GM19395 (cell line): Measurements from ENCODE around the gene ANO2.

ENCODE experiments used
- ATAC-seq: cut with Tn5 transposase; IDR thresholded peaks from one replicate; pipeline ENCODE4 v1.9.1; 2021; ENCODE audit warnings: mild to moderate bottlenecking, moderate library complexity; ENCODE audit not compliant: unreplicated experiment

The ANO2 gene

DNA sequence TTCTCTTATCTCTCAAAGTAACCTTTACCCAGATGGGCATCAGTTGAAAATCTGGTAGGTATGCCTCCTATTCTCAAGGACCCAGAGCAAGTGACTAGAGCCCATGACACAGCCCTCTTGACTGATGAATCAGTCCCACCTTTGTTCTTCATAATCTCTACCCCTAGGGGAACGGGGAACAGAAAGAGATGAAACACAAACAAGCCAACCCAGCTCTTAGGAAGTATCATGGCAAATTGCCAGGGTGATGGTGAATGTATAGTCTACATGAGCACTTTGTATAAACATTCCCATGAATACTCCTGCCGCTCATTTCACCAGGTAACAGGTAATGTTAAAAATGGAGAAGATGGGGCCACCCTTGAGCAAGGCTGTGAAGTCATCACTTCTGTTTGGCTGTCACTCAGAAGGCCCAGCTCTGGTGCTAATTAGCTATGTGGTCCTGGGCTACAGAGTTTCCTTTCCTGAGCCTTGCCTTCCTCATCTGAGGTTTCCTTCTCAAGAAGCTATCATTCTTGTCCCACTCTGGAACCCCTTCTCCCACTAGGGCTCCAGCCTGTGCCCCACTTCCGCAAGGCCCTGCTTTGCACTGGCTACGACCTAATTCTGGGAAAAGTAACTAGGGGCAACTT lies 161.7 kb downstream of the ANO2 start:
- ATAC-seq = no peak

DNA sequence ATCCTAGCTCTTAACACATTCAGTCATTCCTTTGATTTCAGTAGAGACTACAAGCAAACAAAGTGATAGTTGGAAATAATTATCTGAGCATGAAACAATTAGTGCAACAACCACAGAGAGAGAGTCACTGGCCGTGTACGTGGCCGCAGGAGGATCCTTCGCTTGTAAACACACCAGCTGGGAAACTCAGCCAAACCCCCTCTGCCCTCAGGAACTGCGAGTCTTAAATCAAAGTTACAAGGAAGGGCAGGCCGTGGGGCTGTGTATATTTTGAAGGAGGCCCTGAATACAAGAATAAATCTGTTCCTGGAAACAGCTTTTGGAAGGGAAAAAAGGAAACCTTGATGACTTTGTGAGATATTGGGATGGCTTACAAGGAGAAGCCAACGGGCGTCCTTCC lies 164.5 kb downstream of the ANO2 start:
- ATAC-seq = no peak

- no peak for ATAC-seq
Measured at GRCh38 chr12:5779401-5779800, 165.7 kb downstream of the ANO2 start.

GRCh38 chr12:5778821-5779220 lies 166.2 kb downstream of the ANO2 start:
- ATAC-seq = no peak

- ATAC-seq = no peak
Measured at GRCh38 chr12:5777451-5777850, 167.6 kb downstream of the ANO2 start.

DNA sequence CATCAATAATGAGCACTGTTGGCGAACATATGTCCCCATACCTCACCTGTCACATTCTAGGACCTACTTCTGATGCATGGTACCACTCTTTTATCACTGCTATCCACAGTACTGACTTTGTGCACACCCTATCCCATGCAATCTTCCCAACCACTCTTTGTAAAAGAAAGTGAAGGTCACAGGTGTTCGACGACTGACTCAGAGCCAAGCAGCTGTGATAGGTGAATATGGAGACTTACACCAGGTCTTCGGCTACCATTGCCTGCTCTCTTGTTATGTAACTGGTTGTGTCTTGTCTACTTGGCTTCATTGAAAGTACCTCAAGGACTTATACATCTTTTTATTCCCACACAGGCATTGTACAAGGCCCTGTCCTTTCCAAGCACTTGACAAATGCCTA lies 169.0 kb downstream of the ANO2 start:
- ATAC-seq = no peak

- ATAC-seq = no peak
Measured at GRCh38 chr12:5773550-5773949, 171.5 kb downstream of the ANO2 start.

DNA sequence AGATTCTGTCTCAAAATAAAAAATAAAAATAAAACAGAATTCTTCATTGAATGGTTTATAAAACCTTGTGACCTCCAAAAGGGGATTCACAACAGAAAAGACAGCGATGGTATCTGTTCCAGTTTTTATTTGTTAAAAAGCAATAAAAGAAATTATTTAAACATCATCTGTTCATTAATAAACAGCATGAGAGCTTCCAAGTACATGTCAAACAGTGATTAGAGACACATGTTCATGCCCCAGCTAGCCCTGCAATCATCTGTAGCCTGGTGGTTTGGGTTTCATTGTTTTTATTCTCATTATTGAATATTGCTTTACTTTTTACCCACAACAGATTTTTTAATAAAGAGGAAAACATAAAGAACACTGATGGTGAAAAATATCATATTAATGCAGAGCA lies 173.3 kb downstream of the ANO2 start:
- no peak for ATAC-seq

DNA sequence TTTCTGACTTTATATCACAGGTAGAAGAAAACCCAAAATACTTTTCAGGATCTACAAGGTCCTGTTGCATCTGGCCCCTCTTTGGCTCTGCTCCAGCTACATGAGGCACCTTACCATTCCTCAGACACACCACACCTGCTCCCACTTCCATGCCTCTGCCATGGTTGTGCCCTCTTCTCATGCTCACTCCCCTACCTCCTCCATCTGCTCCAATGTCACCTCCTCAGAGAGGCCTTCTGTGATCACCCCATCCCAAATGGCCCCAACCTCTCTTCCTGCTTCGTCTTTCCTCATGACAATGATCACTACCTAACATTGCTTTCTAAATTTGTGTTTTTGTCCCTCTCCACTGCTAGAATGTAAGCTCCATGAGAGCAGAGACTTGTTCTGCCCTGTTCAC lies 174.3 kb downstream of the ANO2 start:
- ATAC-seq = no peak

GRCh38 chr12:5768581-5769196 lies 176.4 kb downstream of the ANO2 start:
- ATAC-seq = no peak

DNA sequence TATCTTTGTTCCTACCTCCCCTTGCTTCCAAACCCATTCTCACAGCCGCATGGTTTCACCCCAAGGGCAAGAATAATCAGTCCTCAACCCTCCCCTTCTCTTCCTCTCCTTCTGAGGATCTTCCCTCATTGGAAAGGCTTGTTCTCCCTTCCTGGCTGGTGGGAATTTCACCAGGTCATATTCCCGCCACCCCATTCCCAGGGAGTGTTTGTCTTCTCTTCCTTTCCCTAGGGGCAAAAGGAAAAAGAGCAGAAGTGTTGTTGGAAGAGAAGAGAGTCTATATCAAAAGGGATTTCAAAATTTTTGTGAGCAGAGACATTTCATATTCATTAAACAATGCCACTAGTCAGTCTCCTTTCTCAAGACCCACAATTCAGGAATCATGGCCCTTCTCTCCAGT lies 176.9 kb downstream of the ANO2 start:
- no peak for ATAC-seq

DNA sequence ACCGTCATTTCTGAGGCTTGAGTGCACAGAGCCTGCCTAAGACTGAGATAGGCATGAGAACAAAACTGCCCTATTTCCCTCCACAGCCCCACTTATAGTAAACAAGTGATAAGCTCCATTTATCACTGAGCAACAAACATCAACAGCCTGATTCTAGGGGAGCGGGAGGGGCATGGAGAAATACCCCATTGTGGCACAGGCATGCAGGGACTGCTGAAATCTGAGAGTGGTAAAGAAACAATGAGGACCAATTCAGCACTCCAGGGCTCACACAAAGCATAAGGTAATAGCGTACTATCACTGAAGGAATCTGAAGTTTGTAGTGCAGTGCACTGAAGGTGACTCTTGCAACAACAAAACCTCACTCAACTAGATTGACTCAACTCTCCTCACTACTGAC lies 186.7 kb downstream of the ANO2 start:
- ATAC-seq = no peak

GRCh38 chr12:5756338-5756842 lies 188.7 kb downstream of the ANO2 start:
- ATAC-seq = no peak

DNA sequence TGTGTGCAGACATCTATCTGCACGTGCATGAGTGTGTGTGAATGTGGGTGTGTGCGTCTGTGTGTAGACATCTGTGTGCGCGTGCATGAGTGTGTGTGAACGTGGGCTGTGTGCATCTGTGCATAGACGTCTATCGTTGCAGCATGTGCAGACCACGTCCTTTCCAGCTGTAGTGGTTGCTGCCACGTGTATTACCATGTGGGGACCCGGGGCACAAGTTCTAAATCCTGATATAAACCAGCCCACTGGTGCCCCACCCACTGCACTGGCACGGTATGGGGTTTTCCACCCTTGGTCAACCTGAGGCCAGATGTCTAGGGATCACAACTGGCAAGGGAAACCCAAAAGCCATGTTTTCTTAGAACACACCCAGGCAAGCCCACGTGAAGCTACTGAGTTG lies 197.0 kb downstream of the ANO2 start:
- ATAC-seq = no peak

DNA sequence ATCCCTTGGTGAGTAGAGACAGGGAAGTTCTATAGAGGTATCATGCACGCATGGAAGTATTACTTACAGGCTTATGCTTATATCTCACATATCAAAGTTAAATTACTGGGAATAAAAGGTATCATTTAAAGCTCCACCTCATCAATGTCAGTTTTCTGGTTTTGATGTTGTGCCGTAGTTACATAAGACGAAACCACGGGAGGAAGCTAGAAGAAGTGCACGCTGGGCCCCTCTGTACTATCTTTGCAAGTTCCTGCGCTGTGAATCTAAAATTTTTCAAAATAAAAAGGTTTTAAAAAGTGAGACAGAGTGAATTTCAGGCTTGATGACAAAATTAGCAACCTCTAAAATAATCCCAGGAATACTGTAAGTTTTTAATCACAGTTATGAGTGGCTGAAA lies 198.1 kb downstream of the ANO2 start:
- ATAC-seq = no peak

GRCh38 chr12:5746036-5746908 lies 198.8 kb downstream of the ANO2 start:
- ATAC-seq = no peak

DNA sequence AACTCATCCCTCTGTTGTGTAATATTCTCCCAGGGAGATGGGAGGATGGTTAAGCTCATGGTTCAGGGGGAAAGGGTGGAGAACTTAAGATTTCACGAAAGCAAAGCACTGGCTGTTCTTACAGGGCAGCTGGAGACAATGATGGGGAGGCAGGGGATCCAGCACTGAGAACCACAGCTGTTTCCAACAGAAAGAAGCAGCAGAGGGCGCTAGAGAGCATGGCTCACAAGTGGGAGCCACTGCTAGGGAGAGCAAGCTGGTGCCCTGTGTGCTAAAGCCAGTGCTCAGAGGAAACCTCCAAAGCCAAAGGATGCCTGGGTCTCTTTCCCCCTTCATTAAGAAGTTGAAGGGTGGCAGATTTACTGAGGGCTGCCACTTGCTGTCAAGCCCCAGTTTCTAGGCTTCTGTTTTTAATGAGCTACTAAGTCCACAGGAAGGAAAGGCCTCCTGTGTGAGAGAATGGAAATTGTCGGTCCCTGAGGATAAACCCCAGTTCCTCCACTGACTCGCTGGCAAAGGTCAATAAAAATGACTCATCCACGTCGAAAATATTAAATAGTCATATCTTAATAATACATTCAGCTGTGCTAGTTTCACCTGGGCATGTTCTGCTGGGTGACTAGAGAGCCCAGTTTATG lies 199.7 kb downstream of the ANO2 start:
- ATAC-seq = no peak

DNA sequence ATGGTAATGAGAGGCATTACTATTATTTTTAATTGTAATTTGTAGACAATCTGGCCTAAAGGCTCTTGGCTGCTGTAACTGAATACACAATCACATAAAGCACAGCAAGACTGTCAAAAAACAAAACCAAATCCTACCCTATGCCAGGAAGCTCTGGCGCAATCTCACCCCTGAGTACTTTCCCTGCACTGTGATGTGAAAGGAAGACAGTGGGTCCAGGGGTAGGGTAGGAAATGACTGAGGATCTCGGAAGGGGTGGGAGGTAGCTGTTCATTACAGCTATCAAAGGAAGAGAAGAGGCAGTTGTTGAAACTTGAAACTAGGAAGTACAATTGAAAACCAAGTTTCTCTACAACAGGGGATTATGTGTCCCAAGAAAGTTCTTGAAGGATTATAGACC lies 202.8 kb downstream of the ANO2 start:
- no peak for ATAC-seq

DNA sequence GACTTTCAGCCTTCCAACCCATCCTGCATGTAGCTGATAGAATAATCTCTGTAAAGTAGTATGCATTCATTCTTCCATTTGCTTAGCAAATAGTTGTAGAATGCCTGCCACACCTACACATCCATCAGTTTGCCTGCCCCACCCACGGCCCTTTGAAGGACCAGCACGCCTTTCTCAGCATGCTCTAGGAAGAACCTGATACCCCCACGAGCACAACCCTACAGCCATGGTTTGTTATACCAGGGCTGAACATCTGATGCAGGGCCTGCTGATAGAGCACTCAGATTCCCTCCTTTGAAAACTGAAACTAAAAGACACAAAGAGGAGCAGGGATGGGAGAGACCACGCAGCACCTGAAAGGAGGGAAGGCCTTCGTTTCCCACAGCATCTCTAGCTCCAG lies 205.1 kb downstream of the ANO2 start:
- ATAC-seq = no peak

DNA sequence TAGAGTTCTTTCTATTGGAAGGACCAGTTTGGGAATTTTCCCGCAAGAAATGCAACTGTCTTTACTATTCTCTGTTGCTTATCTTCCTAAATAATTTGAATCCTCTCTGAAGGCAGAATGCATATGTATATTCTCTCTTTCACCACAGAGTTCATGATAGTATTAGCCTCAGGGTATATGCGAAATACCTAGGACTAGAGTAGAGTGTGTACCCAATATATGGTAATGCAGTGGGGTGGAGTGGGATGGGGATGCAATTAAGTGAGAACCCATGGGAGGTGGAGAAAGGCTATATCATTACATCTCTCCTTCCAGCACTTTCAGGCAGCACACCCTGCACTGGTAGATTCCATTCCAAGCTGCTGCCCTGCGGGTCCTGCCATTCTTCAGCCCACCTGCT lies 207.3 kb downstream of the ANO2 start:
- ATAC-seq = no peak

DNA sequence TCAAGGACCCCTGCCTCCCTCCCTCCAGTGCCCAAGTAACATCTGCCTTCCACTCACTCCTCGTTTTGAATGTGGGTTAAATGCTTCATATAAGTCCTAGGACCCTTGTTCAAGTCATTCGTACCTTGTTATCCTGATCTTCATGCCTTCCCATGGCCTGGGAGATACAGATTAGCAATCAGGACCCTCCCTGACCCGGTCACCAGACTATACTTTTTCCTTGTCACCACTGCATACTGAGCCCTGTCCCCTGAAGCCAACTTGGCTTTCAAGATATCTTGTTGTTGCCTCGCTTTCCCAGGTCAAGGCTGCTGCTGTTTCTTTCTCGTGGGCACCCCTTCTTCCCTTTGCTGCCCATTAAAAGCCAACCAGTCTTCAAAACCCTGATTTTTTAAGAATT lies 208.5 kb downstream of the ANO2 start:
- no peak for ATAC-seq
